ENCODE measurements around the gene PITRM1.

GRCh38 chr10:3178042-3178441 lies 5.5 kb upstream of the PITRM1 start:
- TF ChIP-seq CTCF (IDR thresholded peaks at IDR 0.05), result no peak
- TF ChIP-seq POLR2AphosphoS5 (IDR thresholded peaks at IDR 0.05), result no peak
- no peak for TF ChIP-seq POLR2A (IDR thresholded peaks at IDR 0.05)
